ENCODE measurements around the gene USP11.

GRCh38 chrX:47227334-47227583 is 5.5 kb upstream of the USP11 start:
- no peak for TF ChIP-seq CTCF (IDR thresholded peaks at IDR 0.05 in 4 of 5, conservative IDR thresholded peaks at IDR 0.05 in 1 of 5)
- TF ChIP-seq POLR2A (IDR thresholded peaks at IDR 0.05): no peak

Measured in gastrocnemius medialis (tissue), 4 donors.